Measurements from ENCODE around the gene CAMTA1. TPM values are rescaled to one million over a fixed set of nuclear protein-coding genes. Genes with fewer than 3 reads are reported as not detected.
"Not testable (repeated sequence)": the region's sequence is repeated elsewhere in the genome, so short reads cannot be mapped to it uniquely, and the experiment has no call there.

The CAMTA1 gene
- total RNA-seq, 1 donor from 2014 or later = 51.8 TPM

GRCh38 chr1:6805004-6805416, 19.8 kb downstream of the CAMTA1 start:
- no peak for DNase-seq (ENCODE audit: low spot score)

DNA sequence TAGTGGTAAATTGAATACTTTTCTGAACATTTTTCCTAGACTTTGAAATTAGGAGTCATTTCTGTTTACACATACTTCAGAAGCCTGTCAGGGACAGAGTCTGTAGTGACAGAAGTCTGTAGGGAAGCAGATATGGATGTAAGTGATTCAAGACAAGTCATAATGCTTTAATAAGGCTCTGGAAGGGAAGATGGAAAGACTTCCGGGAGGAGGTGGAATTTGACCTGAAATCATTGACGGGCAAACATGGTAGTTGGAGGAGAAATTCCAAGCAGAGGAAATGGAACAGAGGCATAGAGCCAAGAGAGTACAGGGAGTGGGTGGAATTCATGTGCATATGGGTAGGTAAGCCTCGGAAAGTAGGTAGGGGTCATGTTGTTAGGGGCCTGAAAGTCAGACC, 22.5 kb downstream of the CAMTA1 start:
- no peak for DNase-seq (ENCODE audit: low spot score)

DNA sequence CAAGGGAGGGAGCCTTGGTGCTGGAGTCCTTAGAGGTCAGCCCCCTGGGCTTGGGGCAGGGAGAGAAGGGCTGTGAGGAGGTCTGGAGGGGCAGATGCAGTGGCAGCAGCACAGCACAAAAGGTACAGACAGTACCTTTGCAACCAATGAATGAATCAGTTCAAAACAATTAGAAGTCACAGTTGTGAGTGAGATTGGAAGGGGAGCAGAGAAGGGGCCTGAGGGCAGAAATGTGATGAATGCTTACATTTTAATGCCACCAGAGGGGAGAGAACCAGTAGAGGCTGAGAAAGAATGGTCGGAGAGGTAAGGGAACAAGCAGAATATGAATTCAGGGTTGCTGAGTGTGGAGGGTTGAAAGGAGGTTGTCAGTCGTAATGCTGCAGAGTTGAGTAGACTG, 24.2 kb downstream of the CAMTA1 start:
- DNase-seq (ENCODE audit: low spot score) = no peak

DNA sequence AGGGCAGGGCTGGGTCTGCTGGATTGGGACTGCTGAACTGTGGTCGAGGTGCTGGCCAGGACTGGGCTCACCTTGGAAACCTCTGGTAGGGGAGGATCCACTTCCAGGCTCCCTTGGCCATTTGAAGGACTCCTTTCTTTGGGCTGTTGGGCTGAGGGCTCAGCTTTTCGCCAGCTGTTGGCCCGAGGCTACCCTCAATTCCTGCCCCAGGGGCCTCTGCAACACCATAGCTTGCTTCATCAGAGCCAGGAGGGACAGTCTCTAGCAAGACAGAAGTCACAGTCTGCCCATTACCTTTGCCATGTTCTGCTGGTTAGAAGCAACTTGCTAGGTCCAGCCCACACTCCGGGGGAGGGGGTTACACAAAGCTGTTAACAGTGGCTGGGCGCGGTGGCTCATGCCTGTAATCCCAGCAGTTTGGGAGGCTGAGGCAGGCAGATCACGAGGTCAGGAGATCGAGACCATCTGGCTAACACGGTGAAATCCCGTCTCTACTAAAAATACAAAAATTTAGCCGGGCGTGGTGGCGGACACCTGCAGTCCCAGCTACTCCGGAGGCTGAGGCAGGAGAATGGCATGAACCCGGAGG, 25.0 kb downstream of the CAMTA1 start:
- DNase-seq (ENCODE audit: low spot score) = not testable (repeated sequence)

GRCh38 chr1:6811583-6811982, 26.3 kb downstream of the CAMTA1 start:
- no peak for DNase-seq (ENCODE audit: low spot score)

- DNase-seq (ENCODE audit: low spot score) = no peak
Measured at GRCh38 chr1:6813165-6813564, 27.9 kb downstream of the CAMTA1 start.

- DNase-seq (ENCODE audit: low spot score) = no peak
Measured at GRCh38 chr1:6815726-6816125, 30.5 kb downstream of the CAMTA1 start.

DNA sequence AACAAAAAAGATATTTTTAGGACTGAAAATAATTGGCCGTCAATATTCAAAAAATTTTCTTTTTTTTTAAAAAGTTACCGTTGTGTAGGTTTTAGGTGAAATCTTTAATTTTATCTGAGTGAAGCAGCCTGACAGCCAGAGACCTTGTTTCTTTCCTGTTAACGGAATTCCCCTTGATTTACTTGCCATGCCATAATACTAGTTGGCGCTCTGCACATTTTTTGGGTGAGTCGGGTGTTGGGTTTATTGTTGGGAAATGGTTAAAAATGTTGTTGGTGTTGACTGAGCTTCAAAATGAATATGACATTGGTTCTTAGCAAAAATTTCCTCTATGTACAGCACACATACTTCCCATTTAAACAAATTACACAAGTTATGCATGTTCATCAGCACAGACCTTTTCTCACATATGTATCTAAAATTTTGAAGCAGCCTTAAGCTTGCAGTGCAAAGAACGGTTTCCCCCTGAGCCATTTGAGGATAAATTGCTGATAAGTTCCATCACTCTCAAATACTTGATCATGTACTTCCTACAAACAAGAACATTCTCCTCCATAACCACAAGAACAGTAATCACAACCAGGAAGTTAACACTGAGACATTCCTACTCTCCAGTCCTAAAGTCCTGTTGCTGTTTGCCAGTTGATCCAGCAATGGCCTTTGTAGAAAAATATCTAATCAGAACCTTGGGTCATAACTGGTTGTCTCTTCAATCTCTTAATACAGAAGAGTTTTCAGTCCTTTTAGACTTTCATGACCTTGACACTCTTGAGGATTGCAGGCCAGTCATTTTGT, 34.2 kb downstream of the CAMTA1 start:
- no peak for DNase-seq (ENCODE audit: low spot score)

GRCh38 chr1:6820899-6821298, 35.6 kb downstream of the CAMTA1 start:
- DNase-seq (ENCODE audit: low spot score) = no peak

DNA sequence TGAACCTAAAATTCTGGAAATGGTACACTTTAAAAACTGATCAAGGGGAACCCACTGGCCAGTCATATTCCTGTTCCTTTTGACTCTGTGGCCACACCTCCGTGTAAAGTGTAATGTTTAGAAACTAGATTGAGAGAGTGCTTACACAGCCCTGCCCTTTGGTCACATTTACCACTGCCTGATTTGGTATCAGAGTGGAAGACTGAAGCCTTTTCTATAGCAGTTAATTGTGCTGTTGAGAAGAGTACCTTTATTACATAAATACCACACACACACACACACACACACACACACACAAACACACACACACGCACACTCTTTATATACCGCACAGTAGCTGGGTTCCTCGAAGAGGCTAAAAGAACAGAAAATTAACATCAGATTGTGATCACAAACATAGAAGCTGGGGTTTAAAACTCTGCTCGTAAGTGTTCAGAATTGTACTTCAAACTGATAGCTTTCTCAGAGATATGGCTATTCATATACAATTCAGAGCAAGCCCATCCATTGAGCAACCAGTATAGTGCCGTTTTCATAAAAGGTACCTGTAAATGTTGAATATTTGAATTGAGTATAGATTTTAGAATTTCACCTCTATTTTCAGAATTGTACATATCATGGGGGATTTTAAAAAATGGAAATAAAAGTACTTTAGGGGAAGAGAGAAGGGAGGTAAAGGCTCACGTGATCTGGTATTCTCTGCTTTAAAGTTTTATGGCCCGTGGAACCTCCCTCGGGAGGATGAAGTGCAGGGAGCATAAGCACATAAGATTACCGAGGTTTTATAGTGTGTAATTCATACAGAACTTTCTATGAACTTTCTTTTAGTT, 37.5 kb downstream of the CAMTA1 start:
- DNase-seq (ENCODE audit: low spot score) = no peak

GRCh38 chr1:6823793-6824192, 38.5 kb downstream of the CAMTA1 start:
- no peak for DNase-seq (ENCODE audit: low spot score)

GRCh38 chr1:6824665-6825368, 39.6 kb downstream of the CAMTA1 start:
- no peak for DNase-seq (ENCODE audit: low spot score)

DNA sequence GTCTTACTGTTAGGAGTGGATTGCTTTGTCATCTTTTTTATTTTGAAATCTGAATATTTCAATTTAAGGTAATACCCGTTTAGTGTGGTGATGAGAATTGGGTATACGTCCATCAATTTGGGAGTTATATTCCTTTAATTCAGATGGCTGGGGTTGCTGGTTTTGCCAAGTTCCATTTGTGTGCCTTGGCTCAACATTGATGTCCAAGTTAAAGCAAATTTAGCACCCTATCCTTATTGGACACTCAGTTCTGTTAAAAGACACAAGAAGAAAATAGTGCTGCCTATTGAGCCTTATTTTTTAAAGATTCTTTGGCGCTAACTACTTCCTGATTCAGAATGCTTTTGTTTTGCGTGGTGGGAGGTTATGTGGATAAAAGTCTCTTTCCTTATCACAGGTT, 40.6 kb downstream of the CAMTA1 start:
- DNase-seq (ENCODE audit: low spot score) = no peak

- DNase-seq (ENCODE audit: low spot score) = no peak
Measured at GRCh38 chr1:6827079-6827478, 41.8 kb downstream of the CAMTA1 start.

- DNase-seq (ENCODE audit: low spot score) = no peak
Measured at GRCh38 chr1:6827630-6828165, 42.4 kb downstream of the CAMTA1 start.

DNA sequence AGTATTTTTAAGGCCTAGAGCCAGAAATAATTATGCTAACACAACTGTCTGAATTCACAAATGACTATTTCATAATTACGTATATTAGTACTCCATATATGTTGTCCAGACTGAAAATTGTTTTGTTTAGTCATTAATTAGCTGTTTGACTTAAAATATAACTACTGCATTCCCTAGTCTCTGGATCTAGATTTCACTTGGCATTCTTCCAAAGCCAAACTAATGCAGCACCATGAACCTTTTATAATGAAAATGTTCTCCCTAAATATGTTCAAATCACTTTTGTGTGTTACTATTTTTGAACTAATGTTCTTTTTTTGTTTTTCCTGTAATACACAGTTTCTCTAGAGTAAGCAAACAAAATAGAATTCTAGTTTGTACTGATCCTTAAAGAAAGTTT, 46.1 kb downstream of the CAMTA1 start:
- DNase-seq (ENCODE audit: low spot score) = no peak

- DNase-seq (ENCODE audit: low spot score) = not testable (repeated sequence)
Measured at GRCh38 chr1:6832006-6832405, 46.8 kb downstream of the CAMTA1 start.

DNA sequence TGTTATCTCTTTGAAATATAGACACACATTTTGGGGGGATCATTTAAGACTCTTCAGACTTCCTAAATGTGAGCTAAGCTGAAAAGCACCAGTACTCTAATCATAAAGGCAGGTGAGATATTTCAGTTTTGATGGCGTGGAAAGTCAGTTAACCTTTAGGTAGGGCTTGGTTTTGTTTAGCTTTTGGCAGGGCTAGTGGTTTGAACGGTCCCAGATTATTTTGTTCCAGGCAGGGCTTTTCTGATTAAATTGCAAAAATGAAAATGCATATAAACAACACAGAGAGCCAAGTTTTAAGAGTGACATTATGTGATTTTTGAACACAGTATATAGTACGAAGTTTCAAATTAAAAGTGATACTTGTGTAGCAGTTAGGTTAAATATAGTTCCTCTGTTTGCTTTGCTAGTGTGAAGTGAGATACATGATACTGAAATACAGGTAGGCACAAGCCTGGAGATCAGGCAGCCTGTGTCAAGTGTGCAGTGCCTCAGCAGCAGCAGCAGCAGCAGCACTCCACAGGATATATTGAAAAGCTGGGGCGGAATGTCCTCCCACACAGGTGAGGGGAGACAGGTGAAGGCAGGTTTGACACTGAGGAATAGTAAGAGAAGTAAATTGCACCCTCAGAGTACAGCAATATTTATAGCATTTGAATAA, 47.4 kb downstream of the CAMTA1 start:
- DNase-seq (ENCODE audit: low spot score) = no peak

DNA sequence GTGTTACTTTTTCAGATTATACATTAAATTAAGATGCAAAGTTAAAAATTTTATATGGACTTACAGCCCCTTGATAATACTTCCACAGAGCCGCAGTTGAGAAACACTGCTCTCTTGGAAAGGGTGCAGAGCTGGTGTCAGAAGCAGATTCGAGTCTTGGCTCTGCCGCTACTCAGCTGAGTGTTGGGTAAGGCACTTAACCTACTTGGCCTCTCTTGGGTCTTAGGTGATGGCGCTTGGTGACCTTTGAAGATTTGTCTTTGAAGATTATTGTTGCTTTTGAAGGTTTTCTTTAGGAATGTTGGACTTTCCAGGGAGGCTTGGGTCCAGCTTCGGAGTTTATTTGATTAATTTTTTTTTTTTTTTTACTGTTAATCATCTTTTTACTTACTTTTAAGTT, 48.5 kb downstream of the CAMTA1 start:
- DNase-seq (ENCODE audit: low spot score) = no peak

DNA sequence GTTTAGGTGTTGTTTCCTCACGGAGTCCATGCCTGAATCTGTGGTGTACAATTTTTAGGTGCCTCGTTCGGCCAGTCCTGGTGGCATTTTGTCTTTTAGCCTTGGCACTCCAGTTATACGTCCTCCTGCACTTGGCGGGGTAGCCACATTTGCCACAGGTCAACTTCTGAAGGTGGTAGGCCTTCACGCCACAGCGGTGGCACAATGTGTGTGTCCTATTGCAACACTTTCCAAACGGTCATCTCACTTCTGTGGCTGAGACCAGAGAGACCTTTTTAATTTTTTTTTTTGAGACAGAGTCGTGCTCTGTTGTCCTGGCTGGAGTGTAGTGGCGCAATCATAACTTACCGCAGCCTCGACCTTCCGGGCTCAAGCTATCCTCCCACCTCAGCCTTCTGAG, 49.1 kb downstream of the CAMTA1 start:
- no peak for DNase-seq (ENCODE audit: low spot score)

- no peak for DNase-seq (ENCODE audit: low spot score)
Measured at GRCh38 chr1:6835139-6835538, 49.9 kb downstream of the CAMTA1 start.

Data from mesenteric fat pad (tissue), 1 donor.